22Rv1 (cell line): ENCODE data around the gene TMTC4.

Experiments
- ZFX ChIP-seq: fragments of 450-650 bp; IDR thresholded peaks from 2 replicates; pipeline ENCODE4 v1.6.1; 2017; ENCODE audit warnings: antibody characterized with exemption, borderline replicate concordance
- TF ChIP-seq, protein P1 (sequence below): fragments of 450-650 bp; IDR thresholded peaks from 2 replicates; pipeline ENCODE4 v1.5.1; 2017; ENCODE audit warnings: mild to moderate bottlenecking

DNA sequence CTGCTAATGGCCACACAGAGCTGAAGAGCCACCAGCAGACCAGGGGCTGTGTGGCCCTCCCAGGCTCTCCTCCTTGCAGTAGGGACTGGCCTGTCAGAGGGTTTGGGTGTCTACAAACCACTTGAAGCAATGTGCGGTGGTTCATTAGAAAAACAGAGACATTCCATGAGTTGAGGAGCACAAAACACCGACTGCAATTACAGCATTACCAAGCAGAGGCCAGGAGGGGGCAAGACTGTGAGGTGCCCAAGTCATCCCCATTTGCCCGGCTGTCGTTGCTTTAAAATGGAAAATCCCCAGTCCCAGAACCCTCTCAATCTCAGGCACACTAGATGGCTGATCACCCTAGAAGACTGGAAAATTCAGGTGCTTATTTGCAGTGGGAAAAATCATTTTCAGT, 15.0 kb downstream of the TMTC4 start:
- TF ChIP-seq, protein P1, sequence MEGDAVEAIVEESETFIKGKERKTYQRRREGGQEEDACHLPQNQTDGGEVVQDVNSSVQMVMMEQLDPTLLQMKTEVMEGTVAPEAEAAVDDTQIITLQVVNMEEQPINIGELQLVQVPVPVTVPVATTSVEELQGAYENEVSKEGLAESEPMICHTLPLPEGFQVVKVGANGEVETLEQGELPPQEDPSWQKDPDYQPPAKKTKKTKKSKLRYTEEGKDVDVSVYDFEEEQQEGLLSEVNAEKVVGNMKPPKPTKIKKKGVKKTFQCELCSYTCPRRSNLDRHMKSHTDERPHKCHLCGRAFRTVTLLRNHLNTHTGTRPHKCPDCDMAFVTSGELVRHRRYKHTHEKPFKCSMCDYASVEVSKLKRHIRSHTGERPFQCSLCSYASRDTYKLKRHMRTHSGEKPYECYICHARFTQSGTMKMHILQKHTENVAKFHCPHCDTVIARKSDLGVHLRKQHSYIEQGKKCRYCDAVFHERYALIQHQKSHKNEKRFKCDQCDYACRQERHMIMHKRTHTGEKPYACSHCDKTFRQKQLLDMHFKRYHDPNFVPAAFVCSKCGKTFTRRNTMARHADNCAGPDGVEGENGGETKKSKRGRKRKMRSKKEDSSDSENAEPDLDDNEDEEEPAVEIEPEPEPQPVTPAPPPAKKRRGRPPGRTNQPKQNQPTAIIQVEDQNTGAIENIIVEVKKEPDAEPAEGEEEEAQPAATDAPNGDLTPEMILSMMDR, result no peak
- no peak for TF ChIP-seq ZFX
